Astrocyte (in vitro differentiated cells and primary cell): ENCODE measurements around the gene ZNF280D. TPM values are rescaled to one million over a fixed set of nuclear protein-coding genes. Genes with fewer than 3 reads are reported as not detected.

Experiments used
- DNase-seq: peaks from one replicate; pipeline ENCODE4 v3.0.0-alpha.2; 2010; ENCODE audit warnings: low read depth
- FAIRE-seq: peaks from 2 replicates; lab custom pipeline; 2011; peaks lifted over from hg19 to GRCh38; lab: Jason Lieb, UNC
- H2AFZ ChIP-seq: 2 replicates; pipeline ENCODE4 v1.6.0; 2012; ENCODE audit warnings: low read depth, low read length, inconsistent platforms
- H3K27ac ChIP-seq: 2 replicates; pipeline ENCODE4 v1.5.1; 2011; ENCODE audit warnings: low read depth, low read length, inconsistent platforms
- H3K27me3 ChIP-seq: 2 replicates; pipeline ENCODE4 v1.6.0; 2011; ENCODE audit warnings: low read length, inconsistent platforms; ENCODE audit not compliant: insufficient read depth
- H3K36me3 ChIP-seq: 2 replicates; pipeline ENCODE4 v1.5.1; 2011; ENCODE audit warnings: low read length, inconsistent platforms; ENCODE audit not compliant: insufficient read depth
- H3K4me1 ChIP-seq: 2 replicates; pipeline ENCODE4 v1.5.1; 2011; ENCODE audit warnings: low read length, inconsistent platforms; ENCODE audit not compliant: insufficient read depth
- H3K4me2 ChIP-seq: 2 replicates; pipeline ENCODE4 v1.6.0; 2012; ENCODE audit warnings: low read length, inconsistent platforms
- H3K4me3 ChIP-seq: 2 replicates; pipeline ENCODE4 v1.5.1; 2011; ENCODE audit warnings: low read depth, mild to moderate bottlenecking, low read length, inconsistent platforms; ENCODE audit not compliant: insufficient read depth
- H3K79me2 ChIP-seq: 2 replicates; pipeline ENCODE4 v1.6.0; 2012; ENCODE audit warnings: mild to moderate bottlenecking, low read length, inconsistent platforms; ENCODE audit not compliant: insufficient read depth
- H3K9ac ChIP-seq: 2 replicates; pipeline ENCODE4 v1.6.0; 2012; ENCODE audit warnings: mild to moderate bottlenecking, low read length, inconsistent platforms
- H3K9me3 ChIP-seq: 2 replicates; pipeline ENCODE4 v1.5.1; 2012; ENCODE audit warnings: low read depth, mild to moderate bottlenecking, low read length, inconsistent platforms; ENCODE audit not compliant: insufficient read depth
- H4K20me1 ChIP-seq: 2 replicates; pipeline ENCODE4 v1.6.0; 2012; ENCODE audit warnings: low read length, inconsistent platforms; ENCODE audit not compliant: insufficient read depth
- H3K27ac Mint-ChIP-seq: one replicate; pipeline ENCODE4 v1.8.0; 2021; ENCODE audit warnings: mild to moderate bottlenecking, mixed read lengths; ENCODE audit not compliant: unreplicated experiment
- H3K27me3 Mint-ChIP-seq: one replicate; pipeline ENCODE4 v1.8.0; 2021; ENCODE audit warnings: low read depth, mixed read lengths; ENCODE audit not compliant: unreplicated experiment
- H3K36me3 Mint-ChIP-seq: one replicate; pipeline ENCODE4 v1.8.0; 2021; ENCODE audit warnings: low read depth, mixed read lengths; ENCODE audit not compliant: unreplicated experiment
- H3K4me1 Mint-ChIP-seq: one replicate; pipeline ENCODE4 v1.8.0; 2021; ENCODE audit warnings: low read depth, mixed read lengths; ENCODE audit not compliant: unreplicated experiment
- H3K4me3 Mint-ChIP-seq: one replicate; pipeline ENCODE4 v1.8.0; 2021; ENCODE audit warnings: mild to moderate bottlenecking, moderate library complexity, mixed read lengths; ENCODE audit not compliant: unreplicated experiment
- H3K9me3 Mint-ChIP-seq: one replicate; pipeline ENCODE4 v1.8.0; 2021; ENCODE audit warnings: mild to moderate bottlenecking, mixed read lengths; ENCODE audit not compliant: unreplicated experiment
- EZH2 ChIP-seq: IDR thresholded peaks from 2 replicates; pipeline ENCODE4 v1.6.1; 2012; ENCODE audit warnings: mild to moderate bottlenecking, low read length, inconsistent platforms; ENCODE audit not compliant: insufficient read depth
- total RNA-seq: library from RNA; stranded (reverse); gene quantifications from 2 replicates; pipeline ENCODE4 v1.2.1, GENCODE V29; 2021
- TF ChIP-seq, protein P1 (sequence below): IDR thresholded peaks from 2 replicates; pipeline ENCODE4 v1.5.1; 2011; ENCODE audit warnings: low read depth, mild to moderate bottlenecking, inconsistent platforms, low read length, moderate library complexity; ENCODE audit not compliant: insufficient read depth

ZNF280D gene
- total RNA-seq, 1 donor from 2014 or later = 13.7 TPM

DNA sequence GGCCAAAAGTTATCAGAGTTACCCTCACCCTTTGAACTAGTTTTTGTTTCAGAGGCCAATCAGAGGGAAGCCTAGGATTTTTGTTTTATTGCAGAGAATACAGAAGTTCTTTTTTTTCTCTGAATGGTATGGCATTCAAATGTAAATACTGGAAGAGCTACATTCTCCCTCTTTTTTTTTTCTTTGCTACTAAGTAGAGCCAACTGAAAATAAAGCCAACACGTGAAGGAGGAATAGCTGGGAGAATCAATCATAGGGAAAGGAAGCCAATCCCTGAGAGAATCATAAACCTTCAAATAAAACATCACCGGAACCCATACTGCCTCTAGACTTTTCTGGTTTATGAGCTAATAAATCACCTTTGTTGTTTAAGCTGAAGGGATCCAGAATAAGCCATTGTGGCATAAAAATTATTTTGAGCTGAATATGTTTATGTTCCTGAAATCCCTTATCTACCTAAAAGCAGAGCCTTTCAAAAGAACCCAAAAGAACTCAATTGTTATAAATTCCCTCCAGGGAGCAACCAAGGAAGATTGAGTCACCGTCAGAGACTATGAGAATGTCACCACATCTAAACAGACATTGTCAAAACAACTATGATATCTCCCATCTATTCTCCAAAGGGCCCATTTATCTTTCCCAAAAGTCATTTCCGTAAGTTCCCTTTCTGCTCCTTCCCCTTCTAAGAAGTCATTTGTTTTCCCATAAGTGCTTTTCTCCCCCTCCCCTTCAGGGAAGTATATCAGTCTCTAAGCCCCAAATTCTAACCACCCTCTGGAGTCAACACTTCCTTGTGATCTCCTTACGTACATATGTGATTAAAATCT, 3.8 kb upstream of the ZNF280D start:
- DNase-seq (no peak), FAIRE-seq (no peak)
- Mint-ChIP-seq H3K9me3 (peaks cover 2% of the 10 kb centered on the region), H3K27ac (no peak overlapping the region), H3K4me3 (no peak overlapping the region), H3K27me3 (no peaks in the 10 kb centered on the region), H3K36me3 (no peaks in the 10 kb centered on the region), H3K4me1 (peaks cover 2% of the 10 kb centered on the region)
- Histone ChIP-seq H3K4me2 (no peak overlapping the region), H3K9ac (no peak overlapping the region), H3K4me1 (peaks cover 12% of the 10 kb centered on the region), H2AFZ (no peak overlapping the region), H3K27me3 (no peaks in the 10 kb centered on the region), H3K27ac (no peak overlapping the region), H3K36me3 (no peaks in the 10 kb centered on the region), H3K4me3 (no peak overlapping the region), H4K20me1 (peaks cover 1% of the 10 kb centered on the region), H3K9me3 (no peaks in the 10 kb centered on the region), H3K79me2 (peaks cover 6% of the 10 kb centered on the region)
- TF ChIP-seq, protein P1, sequence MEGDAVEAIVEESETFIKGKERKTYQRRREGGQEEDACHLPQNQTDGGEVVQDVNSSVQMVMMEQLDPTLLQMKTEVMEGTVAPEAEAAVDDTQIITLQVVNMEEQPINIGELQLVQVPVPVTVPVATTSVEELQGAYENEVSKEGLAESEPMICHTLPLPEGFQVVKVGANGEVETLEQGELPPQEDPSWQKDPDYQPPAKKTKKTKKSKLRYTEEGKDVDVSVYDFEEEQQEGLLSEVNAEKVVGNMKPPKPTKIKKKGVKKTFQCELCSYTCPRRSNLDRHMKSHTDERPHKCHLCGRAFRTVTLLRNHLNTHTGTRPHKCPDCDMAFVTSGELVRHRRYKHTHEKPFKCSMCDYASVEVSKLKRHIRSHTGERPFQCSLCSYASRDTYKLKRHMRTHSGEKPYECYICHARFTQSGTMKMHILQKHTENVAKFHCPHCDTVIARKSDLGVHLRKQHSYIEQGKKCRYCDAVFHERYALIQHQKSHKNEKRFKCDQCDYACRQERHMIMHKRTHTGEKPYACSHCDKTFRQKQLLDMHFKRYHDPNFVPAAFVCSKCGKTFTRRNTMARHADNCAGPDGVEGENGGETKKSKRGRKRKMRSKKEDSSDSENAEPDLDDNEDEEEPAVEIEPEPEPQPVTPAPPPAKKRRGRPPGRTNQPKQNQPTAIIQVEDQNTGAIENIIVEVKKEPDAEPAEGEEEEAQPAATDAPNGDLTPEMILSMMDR = no peak
- no peak for TF ChIP-seq EZH2

DNA sequence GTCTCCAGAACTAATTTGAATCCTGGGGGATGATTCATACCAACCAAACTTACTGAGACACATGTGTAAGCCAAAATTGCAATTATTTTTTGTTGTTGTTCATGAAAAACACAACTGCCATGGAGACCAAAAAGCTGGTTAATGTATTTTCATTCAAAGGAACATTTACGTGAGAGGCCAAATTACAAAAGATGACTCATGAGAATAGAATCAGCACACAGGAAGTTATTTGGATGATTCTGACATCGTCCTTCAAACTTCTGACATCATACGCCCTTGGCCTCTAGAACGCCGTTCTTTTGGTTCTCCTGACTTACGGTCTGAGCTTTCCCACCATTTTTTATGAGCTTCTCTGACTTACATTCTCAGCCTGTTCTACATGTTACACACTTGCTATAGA, 3.0 kb upstream of the ZNF280D start:
- Histone ChIP-seq H3K9ac (no peak overlapping the region), H3K36me3 (no peaks in the 10 kb centered on the region), H3K4me3 (no peak overlapping the region), H4K20me1 (peaks cover 9% of the 10 kb centered on the region), H3K9me3 (no peaks in the 10 kb centered on the region), H3K27ac (no peak overlapping the region), H3K79me2 (peaks cover 14% of the 10 kb centered on the region), H3K4me2 (no peak overlapping the region), H3K27me3 (no peaks in the 10 kb centered on the region), H3K4me1 (peaks cover 20% of the 10 kb centered on the region), H2AFZ (no peak overlapping the region)
- TF ChIP-seq EZH2 = no peak
- TF ChIP-seq, protein P1 = no peak
- no peaks in the 10 kb centered on the region for H3K27me3 Mint-ChIP-seq
- peaks cover 9% of the 10 kb centered on the region for H3K4me1 Mint-ChIP-seq
- H3K4me3 Mint-ChIP-seq = no peak overlapping the region
- no peak overlapping the region for H3K27ac Mint-ChIP-seq
- DNase-seq (peak; percentile 70), FAIRE-seq (no peak)
- peaks cover 2% of the 10 kb centered on the region for H3K9me3 Mint-ChIP-seq
- no peaks in the 10 kb centered on the region for H3K36me3 Mint-ChIP-seq

DNA sequence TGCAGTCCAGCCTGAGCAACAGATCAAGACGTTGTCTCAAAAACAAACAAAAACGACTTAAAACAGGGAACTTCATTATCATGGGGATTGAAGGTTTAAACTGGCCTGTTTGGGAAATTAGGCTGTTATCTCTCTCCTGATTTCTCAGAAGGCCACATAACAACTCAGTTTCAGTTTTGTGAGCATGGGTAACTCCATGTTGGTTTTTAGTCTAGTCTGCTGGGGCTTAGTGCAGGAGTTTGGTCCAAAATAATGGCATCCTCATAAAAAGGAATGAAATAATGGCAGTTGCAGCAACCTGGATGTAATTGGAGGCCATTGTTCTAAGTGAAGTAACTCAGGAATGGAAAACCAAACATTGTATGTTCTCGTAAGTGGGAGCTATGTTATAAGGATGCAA, 2.3 kb upstream of the ZNF280D start:
- Mint-ChIP-seq H3K4me1 (peaks cover 11% of the 10 kb centered on the region), H3K4me3 (no peak overlapping the region), H3K27ac (no peak overlapping the region), H3K27me3 (no peaks in the 10 kb centered on the region), H3K36me3 (no peaks in the 10 kb centered on the region), H3K9me3 (no peaks in the 10 kb centered on the region)
- H2AFZ ChIP-seq = no peak overlapping the region
- H3K27me3 ChIP-seq = no peaks in the 10 kb centered on the region
- H3K9me3 ChIP-seq = no peaks in the 10 kb centered on the region
- DNase-seq (no peak), FAIRE-seq (no peak)
- peaks cover 21% of the 10 kb centered on the region for H3K79me2 ChIP-seq
- H4K20me1 ChIP-seq = peaks cover 11% of the 10 kb centered on the region
- TF ChIP-seq, protein P1 = no peak
- no peak for TF ChIP-seq EZH2
- H3K36me3 ChIP-seq = peaks cover 2% of the 10 kb centered on the region
- no peak overlapping the region for H3K4me3 ChIP-seq
- H3K27ac ChIP-seq = no peak overlapping the region
- no peak overlapping the region for H3K9ac ChIP-seq
- peaks cover 20% of the 10 kb centered on the region for H3K4me1 ChIP-seq
- no peak overlapping the region for H3K4me2 ChIP-seq
